Measurements from ENCODE around the gene TTC7B.

GRCh38 chr14:90753456-90754005 lies 62.7 kb downstream of the TTC7B start:
- TF ChIP-seq CTCF (IDR thresholded peaks at IDR 0.05; ENCODE audit: insufficient read depth, low read length, poor library complexity, severe bottlenecking): no peak
- no peak for TF ChIP-seq EZH2phosphoT487 (conservative IDR thresholded peaks at IDR 0.05; ENCODE audit: low read length)

Measured in SU-DHL-6 (cell line).